GM12892 (cell line): ENCODE measurements around the gene CD37.

ENCODE experiments used
- POLR2A ChIP-seq: IDR thresholded peaks from 2 replicates; pipeline ENCODE4 v1.6.1; 2011; ENCODE audit warnings: low read depth, low read length, control low read depth
- TAF1 ChIP-seq: IDR thresholded peaks from 2 replicates; pipeline ENCODE4 v1.6.1; 2011; ENCODE audit warnings: low read depth, mild to moderate bottlenecking, control low read depth, low read length, borderline replicate concordance

GRCh38 chr19:49287141-49287770 is 48.0 kb upstream of the CD37 start:
- TF ChIP-seq POLR2A (no peak), TAF1 (no peak)
